ENCODE results near the gene C17orf58. TPM values are rescaled to one million over a fixed set of nuclear protein-coding genes. Genes with fewer than 3 reads are reported as not detected.

C17orf58 gene
- total and polyA plus RNA-seq, 9 of the 15 experiments (the other 6 are each of a cell fraction or from before 2014, with no cell fraction given), result 8.6 to 37.4 (median 27.6) TPM

- TF ChIP-seq HOMEZ (CRISPR knock-in tag; IDR thresholded peaks at IDR 0.05) (no peak), U2AF2 (optimal IDR thresholded peaks at IDR 0.05; ENCODE audit: low read depth, low read length) (no peak), FOXA3 (CRISPR knock-in tag; conservative IDR thresholded peaks at IDR 0.05 in 1 of 2, IDR thresholded peaks at IDR 0.05 in 1 of 2) (no peak), E2F5 (CRISPR knock-in tag; IDR thresholded peaks at IDR 0.05) (no peak; the same call in 1 of the 2 replicates), MITF (IDR thresholded peaks at IDR 0.05) (no peak; the same call in 1 of the 2 replicates), RNF2 (IDR thresholded peaks at IDR 0.05) (peak; percentile 95), ZNF263 (CRISPR knock-in tag; IDR thresholded peaks at IDR 0.05; ENCODE audit: borderline replicate concordance) (no peak), CAMTA2 (CRISPR knock-in tag; conservative IDR thresholded peaks at IDR 0.05) (no peak), KLF13 (tag; IDR thresholded peaks at IDR 0.05; ENCODE audit: borderline replicate concordance, low read depth) (peak; percentile 69; the same call in 1 of the 2 replicates), NKRF (IDR thresholded peaks at IDR 0.05; ENCODE audit: borderline replicate concordance) (no peak), BCLAF1 (IDR thresholded peaks at IDR 0.05; ENCODE audit: borderline replicate concordance in 1 of 2, control insufficient read depth in 1 of 2, low read depth in 2 of 2, low read length in 1 of 2) (peak in 1 of 2 experiments; percentile 75; a peak in 1 of 4 replicates), ZNF507 (tag; conservative IDR thresholded peaks at IDR 0.05) (no peak), ELF4 (CRISPR knock-in tag; IDR thresholded peaks at IDR 0.05) (peak; percentile 66; the same call in 1 of the 2 replicates), ZSCAN32 (CRISPR knock-in tag; IDR thresholded peaks at IDR 0.05) (no peak), U2AF1 (optimal IDR thresholded peaks at IDR 0.05; ENCODE audit: low read depth, low read length) (peak; percentile 63), GATAD2A (IDR thresholded peaks at IDR 0.05) (0 out of 2 replicates have a peak, but pooled peaks have one; percentile 45), POU5F1 (IDR thresholded peaks at IDR 0.05; ENCODE audit: borderline replicate concordance, low read depth, low read length, partially characterized antibody) (peak; percentile 3), GATAD2B (IDR thresholded peaks at IDR 0.05; ENCODE audit: borderline replicate concordance) (0 out of 2 replicates have a peak, but pooled peaks have one; percentile 66)
Measured at GRCh38 chr17:68019675-68020408, 23.6 kb upstream of the C17orf58 start (continued).
